Esophagus muscularis mucosa (tissue), 4 donors: ENCODE data around the gene OSBPL10. TPM values are rescaled to one million over a fixed set of nuclear protein-coding genes. Genes with fewer than 3 reads are reported as not detected.
"Not testable (repeated sequence)": the region's sequence is repeated elsewhere in the genome, so short reads cannot be mapped to it uniquely, and the experiment has no call there.

Experiments
- DNase-seq: peaks from one replicate; pipeline ENCODE4 v3.0.0-alpha.2; 2017; ENCODE audit errors: extremely low spot score
- H3K27ac ChIP-seq, 4 donors: fragments of 200-600 bp; sonication (generic); replicated peaks in 1 of 4; 1 replicate in 3 of 4; 2 replicates in 1 of 4; pipeline ENCODE4 v1.5.1; 2016 to 2019; ENCODE audit warnings: mild to moderate bottlenecking in 1 of 4
- H3K27me3 ChIP-seq, 4 donors: fragments of 200-600 bp; sonication (generic); one replicate each; pipeline versions ENCODE4 v1.5.1 to v1.6.0; 2016 to 2019
- H3K36me3 ChIP-seq, 4 donors: fragments of 200-600 bp; sonication (generic); one replicate each; pipeline ENCODE4 v1.5.1; 2016 to 2019
- H3K4me1 ChIP-seq, 4 donors: fragments of 200-600 bp; sonication (generic); one replicate each; pipeline ENCODE4 v1.5.1; 2016 to 2019
- H3K4me3 ChIP-seq, 4 donors: fragments of 200-600 bp; sonication (generic); 1 replicate in 2 of 4; 2 replicates in 2 of 4; pipeline ENCODE4 v1.5.1; 2016 to 2019; ENCODE audit warnings: mild to moderate bottlenecking in 4 of 4, moderate library complexity in 1 of 4
- H3K9me3 ChIP-seq, 4 donors: fragments of 200-600 bp; sonication (generic); 1 replicate in 3 of 4; 2 replicates in 1 of 4; pipeline ENCODE4 v1.5.1; 2016 to 2019
- EP300 ChIP-seq: sonication (generic); formaldehyde crosslinking; IDR thresholded peaks from one replicate; pipeline ENCODE4 v1.6.1; 2017; ENCODE audit warnings: antibody characterized with exemption
- POLR2A ChIP-seq: fragments of 450-650 bp; IDR thresholded peaks from one replicate; pipeline ENCODE4 v1.6.1; 2017; ENCODE audit warnings: antibody characterized with exemption, moderate library complexity, mild to moderate bottlenecking, low read depth
- POLR2AphosphoS5 ChIP-seq, 2 donors: sonication (generic); formaldehyde crosslinking; IDR thresholded peaks; one replicate each; pipeline ENCODE4 v1.6.1; 2017; ENCODE audit warnings: antibody characterized with exemption in 2 of 2
- WGBS: methylation state at CpG from one replicate; pipeline ENCODE4 v1.1.5; 2018; 5-methylcytosine and 5-hydroxymethylcytosine counted together
- intact Hi-C: fragments of 100-400 bp; cut with DNase I; formaldehyde crosslinking; loops from one replicate; pipeline ENCODE4 v1.15.1; 2023
- total RNA-seq, 4 donors: library from RNA; depleted of rRNA; stranded (reverse); fragments of >200 nt; gene quantifications; one replicate each; pipeline versions ENCODE4 v1.1.0 to v1.2.1, GENCODE V29; 2016
- TF ChIP-seq, protein P1 (sequence below), 3 experiments: fragments of 200-600 bp in 2 of 3; fragments of 450-650 bp in 1 of 3; sonication (generic) in 2 of 3; IDR thresholded peaks; one replicate each; pipeline ENCODE4 v1.5.1; 2017 to 2019; ENCODE audit warnings: antibody characterized with exemption in 3 of 3, mild to moderate bottlenecking in 2 of 3, moderate library complexity in 1 of 3

Gene OSBPL10
- total RNA-seq, 4 donors from 2014 or later, result 6.3 to 12.2 (median 7.6) TPM

DNA sequence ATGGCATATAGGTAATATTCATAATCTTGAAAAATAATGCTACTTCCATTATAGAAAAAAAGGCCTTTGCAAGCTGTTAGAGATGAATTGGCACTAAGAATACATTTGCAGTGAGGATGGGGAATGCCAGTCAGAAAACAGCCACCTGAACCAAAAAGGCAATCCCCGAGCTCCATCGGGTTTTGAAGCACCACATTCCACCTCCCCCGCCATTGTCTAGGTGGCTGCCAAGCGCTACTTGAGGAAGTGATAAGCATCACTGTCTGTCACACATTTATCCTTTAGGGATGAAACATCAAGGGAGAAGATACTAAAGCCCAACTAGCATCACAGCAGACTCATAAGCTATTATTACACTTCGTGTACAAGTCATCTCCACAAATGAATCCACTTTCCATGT lies 112.8 kb downstream of the OSBPL10 start:
- Histone ChIP-seq H3K4me1 (no peaks in the 10 kb centered on the region), H3K4me3 (no peak overlapping the region), H3K27me3 (no peaks in the 10 kb centered on the region), H3K36me3 (no peaks in the 10 kb centered on the region), H3K9me3 (no peaks in the 10 kb centered on the region), H3K27ac (no peak overlapping the region)
- 89% methylated on average over 5 of the region's 5 CpGs for WGBS
- TF ChIP-seq POLR2A (no peak), POLR2AphosphoS5 (IDR thresholded peaks at IDR 0.05) (no peak)
- no peak for DNase-seq
- intact Hi-C loops, result no loop called here

DNA sequence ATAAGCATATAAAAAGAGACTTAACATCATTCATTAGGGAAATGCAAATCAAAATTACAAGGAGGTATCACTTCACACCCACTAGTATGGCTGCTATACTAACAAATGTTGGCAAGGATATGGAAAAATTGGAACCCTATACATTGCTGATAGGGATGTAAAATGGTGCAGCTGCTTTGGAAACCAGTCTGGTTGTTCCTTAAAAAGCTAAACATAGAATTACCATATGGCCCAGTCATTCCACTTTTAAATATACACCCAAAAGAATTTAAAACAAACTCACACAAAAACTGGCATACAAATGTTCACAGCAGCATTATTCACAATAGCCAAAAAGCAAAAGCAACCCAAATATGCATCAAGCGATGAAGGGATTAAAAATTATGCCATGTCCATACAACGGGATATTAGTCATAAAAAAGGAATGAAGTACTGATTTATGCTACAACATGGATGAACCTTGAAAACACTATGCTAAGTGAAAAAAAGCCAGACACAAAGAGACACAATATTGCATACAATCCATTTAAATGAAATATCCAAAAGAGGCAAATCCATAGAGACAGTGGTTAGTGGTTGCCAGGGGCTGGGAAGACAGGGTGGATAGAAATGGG lies 118.3 kb downstream of the OSBPL10 start:
- 91% methylated on average over 2 of the region's 2 CpGs for WGBS
- H3K4me1 ChIP-seq, result no peaks in the 10 kb centered on the region
- no peak overlapping the region for H3K4me3 ChIP-seq
- no peak overlapping the region for H3K27ac ChIP-seq
- intact Hi-C loops, result no loop called here
- TF ChIP-seq EP300 (no peak), POLR2AphosphoS5 (IDR thresholded peaks at IDR 0.05) (no peak), POLR2A (no peak)
- TF ChIP-seq, protein P1, sequence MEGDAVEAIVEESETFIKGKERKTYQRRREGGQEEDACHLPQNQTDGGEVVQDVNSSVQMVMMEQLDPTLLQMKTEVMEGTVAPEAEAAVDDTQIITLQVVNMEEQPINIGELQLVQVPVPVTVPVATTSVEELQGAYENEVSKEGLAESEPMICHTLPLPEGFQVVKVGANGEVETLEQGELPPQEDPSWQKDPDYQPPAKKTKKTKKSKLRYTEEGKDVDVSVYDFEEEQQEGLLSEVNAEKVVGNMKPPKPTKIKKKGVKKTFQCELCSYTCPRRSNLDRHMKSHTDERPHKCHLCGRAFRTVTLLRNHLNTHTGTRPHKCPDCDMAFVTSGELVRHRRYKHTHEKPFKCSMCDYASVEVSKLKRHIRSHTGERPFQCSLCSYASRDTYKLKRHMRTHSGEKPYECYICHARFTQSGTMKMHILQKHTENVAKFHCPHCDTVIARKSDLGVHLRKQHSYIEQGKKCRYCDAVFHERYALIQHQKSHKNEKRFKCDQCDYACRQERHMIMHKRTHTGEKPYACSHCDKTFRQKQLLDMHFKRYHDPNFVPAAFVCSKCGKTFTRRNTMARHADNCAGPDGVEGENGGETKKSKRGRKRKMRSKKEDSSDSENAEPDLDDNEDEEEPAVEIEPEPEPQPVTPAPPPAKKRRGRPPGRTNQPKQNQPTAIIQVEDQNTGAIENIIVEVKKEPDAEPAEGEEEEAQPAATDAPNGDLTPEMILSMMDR (IDR thresholded peaks at IDR 0.05), result no peak
- H3K9me3 ChIP-seq, result no peaks in the 10 kb centered on the region
- H3K27me3 ChIP-seq, result no peaks in the 10 kb centered on the region
- no peak for DNase-seq
- no peaks in the 10 kb centered on the region for H3K36me3 ChIP-seq

DNA sequence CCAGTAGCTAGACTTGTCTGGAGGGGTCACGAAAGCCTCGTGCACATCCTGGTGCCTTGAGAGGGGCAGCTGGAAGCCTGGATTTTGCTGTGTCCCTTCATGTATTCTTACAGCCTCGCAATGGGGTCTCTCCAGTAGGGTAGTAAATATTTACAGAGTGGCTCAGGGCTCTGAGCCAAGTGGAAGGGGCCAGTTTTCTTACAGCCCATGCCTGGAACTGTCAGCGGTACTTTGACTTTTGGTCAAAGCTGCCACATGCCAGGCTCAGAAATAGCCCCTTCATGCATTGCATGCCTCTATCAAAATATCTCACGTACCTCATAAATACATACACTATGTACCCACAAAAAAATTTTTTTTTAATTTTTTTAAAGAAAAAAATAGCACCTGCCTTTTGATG lies 119.2 kb downstream of the OSBPL10 start:
- H3K4me3 ChIP-seq, result no peak overlapping the region
- no peaks in the 10 kb centered on the region for H3K36me3 ChIP-seq
- intact Hi-C loops, result no loop called here
- H3K9me3 ChIP-seq, result no peaks in the 10 kb centered on the region
- WGBS, result 92% methylated on average over 5 of the region's 5 CpGs
- no peaks in the 10 kb centered on the region for H3K27me3 ChIP-seq
- no peak for TF ChIP-seq EP300
- no peak for TF ChIP-seq POLR2A
- TF ChIP-seq POLR2AphosphoS5 (IDR thresholded peaks at IDR 0.05), result no peak
- TF ChIP-seq, protein P1 (IDR thresholded peaks at IDR 0.05), result no peak
- DNase-seq, result no peak
- no peaks in the 10 kb centered on the region for H3K4me1 ChIP-seq
- H3K27ac ChIP-seq, result no peak overlapping the region

DNA sequence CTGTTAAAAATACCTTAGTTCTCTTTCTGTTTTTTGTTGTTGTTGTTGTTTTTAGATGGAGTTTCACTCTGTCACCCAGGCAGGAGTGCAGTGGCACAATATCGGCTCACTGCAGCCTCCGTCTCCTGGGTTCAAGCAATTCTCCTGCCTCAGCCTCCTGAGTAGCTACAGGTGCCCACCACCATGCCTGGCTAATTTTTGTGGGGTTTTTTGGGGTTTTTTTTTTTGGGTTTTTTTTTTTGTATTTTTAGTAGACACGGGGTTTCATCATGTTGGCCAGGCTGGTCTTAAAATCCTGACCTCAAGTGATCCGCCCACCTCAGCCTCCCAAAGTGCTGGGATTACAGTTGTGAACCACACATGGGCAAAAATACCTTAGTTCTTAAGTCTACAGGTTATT lies 120.4 kb downstream of the OSBPL10 start:
- WGBS, result 96% methylated on average over 4 of the region's 4 CpGs
- H3K27me3 ChIP-seq, H3K36me3 ChIP-seq, H3K4me3 ChIP-seq, H3K9me3 ChIP-seq, intact Hi-C loops, H3K4me1 ChIP-seq, DNase-seq, H3K27ac ChIP-seq: not testable (repeated sequence)

DNA sequence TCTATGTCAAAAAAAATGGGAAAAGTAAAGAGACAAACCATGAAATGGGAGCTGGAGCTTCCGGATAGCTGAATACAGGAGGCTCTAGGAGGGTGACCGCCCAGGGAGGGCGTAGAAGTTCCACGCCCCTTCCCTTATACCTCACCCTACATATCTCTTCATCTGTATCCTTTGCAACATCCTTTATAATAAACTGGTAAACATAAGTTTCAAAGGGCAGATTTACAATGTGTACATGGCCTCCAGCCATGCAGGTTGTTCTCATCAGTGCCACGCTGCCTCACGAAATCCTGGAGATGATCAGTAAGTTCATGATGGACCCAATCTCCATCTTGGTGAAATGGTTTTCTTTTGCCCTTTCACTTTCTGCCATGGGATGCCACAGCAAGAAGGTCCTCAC lies 121.8 kb downstream of the OSBPL10 start:
- WGBS, result 98% methylated on average over 6 of the region's 6 CpGs
- no peaks in the 10 kb centered on the region for H3K36me3 ChIP-seq
- DNase-seq, result no peak
- H3K9me3 ChIP-seq, result no peaks in the 10 kb centered on the region
- H3K27me3 ChIP-seq, result no peaks in the 10 kb centered on the region
- intact Hi-C loops, result no loop called here
- no peak overlapping the region for H3K27ac ChIP-seq
- TF ChIP-seq POLR2AphosphoS5 (IDR thresholded peaks at IDR 0.05) (no peak), EP300 (no peak), POLR2A (no peak)
- TF ChIP-seq, protein P1 (IDR thresholded peaks at IDR 0.05), result no peak
- H3K4me1 ChIP-seq, result no peaks in the 10 kb centered on the region
- H3K4me3 ChIP-seq, result no peak overlapping the region

DNA sequence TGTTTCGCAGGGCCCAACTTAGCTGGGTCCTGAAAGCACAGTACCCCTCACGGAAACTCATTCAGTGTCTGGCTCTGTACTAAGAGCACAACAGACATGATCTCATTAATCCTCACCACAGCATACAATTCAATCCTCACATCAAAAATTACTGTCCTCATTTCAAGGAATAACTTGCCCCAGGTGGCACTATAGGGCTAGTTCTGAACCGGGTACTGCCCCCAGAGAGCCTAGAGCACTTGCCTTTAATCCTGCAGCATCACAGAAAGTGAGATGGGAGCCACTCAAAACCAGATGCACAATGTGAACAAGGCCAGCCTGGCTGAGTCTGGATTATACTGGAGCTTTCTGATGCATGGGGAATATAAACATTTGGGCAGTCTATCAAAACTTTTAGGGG lies 122.6 kb downstream of the OSBPL10 start:
- Histone ChIP-seq H3K27ac (no peak overlapping the region), H3K36me3 (no peaks in the 10 kb centered on the region), H3K9me3 (no peaks in the 10 kb centered on the region), H3K4me3 (no peak overlapping the region), H3K27me3 (no peaks in the 10 kb centered on the region), H3K4me1 (no peaks in the 10 kb centered on the region)
- WGBS, result 86% methylated on average over 3 of the region's 3 CpGs
- no peak for DNase-seq
- TF ChIP-seq, protein P1 (IDR thresholded peaks at IDR 0.05), result no peak
- no peak for TF ChIP-seq EP300
- TF ChIP-seq POLR2AphosphoS5 (IDR thresholded peaks at IDR 0.05), result no peak
- no peak for TF ChIP-seq POLR2A
- intact Hi-C loops, result no loop called here
